Liver (tissue), 9 donors: ENCODE results near the gene CDK5RAP2. TPM values are rescaled to one million over a fixed set of nuclear protein-coding genes. Genes with fewer than 3 reads are reported as not detected.

Experiments
- DNase-seq: peaks from one replicate; pipeline ENCODE4 v3.0.0-alpha.2; 2017; ENCODE audit warnings: low spot score
- H3K27ac ChIP-seq, 2 donors: one replicate each; pipeline ENCODE4 v1.7.0; 2013; ENCODE audit warnings: inconsistent platforms in 2 of 2, low read length in 2 of 2, control low read depth in 1 of 2, low read depth in 1 of 2, mild to moderate bottlenecking in 1 of 2
- H3K27me3 ChIP-seq, 4 donors: one replicate each; pipeline versions ENCODE4 v1.6.1 to v1.7.0; 2013; ENCODE audit warnings: low read length in 3 of 4, inconsistent platforms in 1 of 4, mild to moderate bottlenecking in 1 of 4, moderate library complexity in 1 of 4; ENCODE audit not compliant: control insufficient read depth in 4 of 4, insufficient read depth in 4 of 4
- H3K36me3 ChIP-seq, 4 donors: one replicate each; pipeline versions ENCODE4 v1.6.1 to v1.7.0; 2013; ENCODE audit warnings: low read length in 3 of 4, mild to moderate bottlenecking in 3 of 4, low read depth in 1 of 4, moderate library complexity in 1 of 4; ENCODE audit not compliant: control insufficient read depth in 4 of 4, insufficient read depth in 3 of 4
- H3K4me1 ChIP-seq, 4 donors: one replicate each; pipeline versions ENCODE4 v1.6.1 to v1.7.0; 2013; ENCODE audit warnings: low read length in 3 of 4, mild to moderate bottlenecking in 3 of 4, moderate library complexity in 1 of 4; ENCODE audit not compliant: control insufficient read depth in 4 of 4, insufficient read depth in 4 of 4
- H3K4me3 ChIP-seq, 3 donors: one replicate each; pipeline versions ENCODE4 v1.6.1 to v1.7.0; 2013; ENCODE audit warnings: low read length in 3 of 3, control low read depth in 1 of 3, low read depth in 1 of 3, mild to moderate bottlenecking in 1 of 3
- H3K9ac ChIP-seq, 2 donors: one replicate each; pipeline ENCODE4 v1.7.0; 2013; ENCODE audit warnings: low read length in 2 of 2, mild to moderate bottlenecking in 2 of 2, moderate library complexity in 2 of 2, control low read depth in 1 of 2, low read depth in 1 of 2
- H3K9me3 ChIP-seq, 4 donors: one replicate each; pipeline versions ENCODE4 v1.6.1 to v1.7.0; 2013; ENCODE audit warnings: low read length in 3 of 4; ENCODE audit not compliant: control insufficient read depth in 4 of 4
- CTCF ChIP-seq: fragments of 150-350 bp; IDR thresholded peaks from 2 replicates; pipeline ENCODE4 v1.5.1; 2017; ENCODE audit warnings: improper control_type of control experiment, low read depth, low read length; ENCODE audit not compliant: missing input control
- EGR1 ChIP-seq, 2 donors: IDR thresholded peaks; 2 replicates each; pipeline ENCODE4 v1.6.1; 2016 to 2018; ENCODE audit warnings: antibody characterized with exemption in 2 of 2, low read depth in 2 of 2
- FOXA2 ChIP-seq: IDR thresholded peaks from 2 replicates; pipeline ENCODE4 v1.6.1; 2016; ENCODE audit warnings: antibody characterized with exemption
- GABPA ChIP-seq, 2 donors: IDR thresholded peaks in 1 of 2; conservative IDR thresholded peaks in 1 of 2; 2 replicates each; pipeline ENCODE4 v1.6.1; 2016; ENCODE audit warnings: antibody characterized with exemption in 2 of 2, mild to moderate bottlenecking in 1 of 2, moderate library complexity in 1 of 2
- HNF4A ChIP-seq, 2 donors: conservative IDR thresholded peaks; 2 replicates each; pipeline ENCODE4 v1.6.1; 2016; ENCODE audit warnings: antibody characterized with exemption in 2 of 2, mild to moderate bottlenecking in 2 of 2
- HNF4G ChIP-seq: IDR thresholded peaks from 2 replicates; pipeline ENCODE4 v1.6.1; 2016; ENCODE audit warnings: antibody characterized with exemption
- JUND ChIP-seq, 2 donors: IDR thresholded peaks; 2 replicates each; pipeline ENCODE4 v1.6.1; 2016; ENCODE audit warnings: antibody characterized with exemption in 2 of 2
- MAX ChIP-seq: IDR thresholded peaks from 2 replicates; pipeline ENCODE4 v1.6.1; 2016; ENCODE audit warnings: antibody characterized with exemption
- NR2F2 ChIP-seq: IDR thresholded peaks from 2 replicates; pipeline ENCODE4 v1.6.1; 2016; ENCODE audit warnings: antibody characterized with exemption
- SP1 ChIP-seq: IDR thresholded peaks from 2 replicates; pipeline ENCODE4 v1.6.1; 2018; ENCODE audit warnings: antibody characterized with exemption, mild to moderate bottlenecking
- YY1 ChIP-seq: IDR thresholded peaks from 2 replicates; pipeline ENCODE4 v1.6.1; 2016; ENCODE audit warnings: antibody characterized with exemption, mild to moderate bottlenecking
- ZBTB33 ChIP-seq: IDR thresholded peaks from 2 replicates; pipeline ENCODE4 v1.6.1; 2016; ENCODE audit warnings: antibody characterized with exemption
- WGBS: extraction: QIAGEN DNeasy Blood & Tissue Kit; methylation state at CpG from one replicate; pipeline ENCODE4 v1.1.7; 2013; 5-methylcytosine and 5-hydroxymethylcytosine counted together
- polyA plus RNA-seq, 2 donors: library from polyadenylated mRNA; stranded (reverse) in 1 of 2; unstranded in 1 of 2; fragments of 200-250 nt in 1 of 2; fragments of >200 nt in 1 of 2; fragmentation: Nextera tagmentation in 1 of 2; extraction: Ambion mirVana in 1 of 2; gene quantifications; one replicate each; pipeline versions ENCODE4 v1.2.1 to v1.2.3, GENCODE V29; 2013 to 2015
- total RNA-seq, 2 donors: library from RNA; depleted of rRNA; stranded (reverse); fragments of >200 nt; gene quantifications; one replicate each; pipeline ENCODE4 v1.2.3, GENCODE V29; 2014
- TF ChIP-seq, protein P1 (sequence below): IDR thresholded peaks from 2 replicates; pipeline ENCODE4 v1.6.1; 2016; ENCODE audit warnings: antibody characterized with exemption
- TF ChIP-seq, protein P2 (sequence below): IDR thresholded peaks from 2 replicates; pipeline ENCODE4 v1.6.1; 2016; ENCODE audit warnings: antibody characterized with exemption, mild to moderate bottlenecking
- donor health status: healthy.
- donor health status: healthy.
- donor health status: healthy.
- donor health status: healthy.
- donor health status: healthy.

CDK5RAP2 gene
- total and polyA plus RNA-seq, 4 donors: 11.7 to 38.9 (median 21.7) TPM

GRCh38 chr9:120564589-120564988, 15.4 kb downstream of the CDK5RAP2 start (continued):
- TF ChIP-seq CTCF: no peak
- no peak for TF ChIP-seq MAX

- H3K4me3 ChIP-seq: no peak overlapping the region
- H3K9ac ChIP-seq: no peak overlapping the region
- H3K9me3 ChIP-seq: no peaks in the 10 kb centered on the region
- WGBS: 72% methylated on average over 8 of the region's 8 CpGs
- H3K27me3 ChIP-seq: no peaks in the 10 kb centered on the region
- DNase-seq: peak; percentile 68
- H3K4me1 ChIP-seq: peaks cover 0 to 12% (median 3%) of the 10 kb centered on the region in 4 donors
- no peak overlapping the region for H3K27ac ChIP-seq
- TF ChIP-seq, protein P1, sequence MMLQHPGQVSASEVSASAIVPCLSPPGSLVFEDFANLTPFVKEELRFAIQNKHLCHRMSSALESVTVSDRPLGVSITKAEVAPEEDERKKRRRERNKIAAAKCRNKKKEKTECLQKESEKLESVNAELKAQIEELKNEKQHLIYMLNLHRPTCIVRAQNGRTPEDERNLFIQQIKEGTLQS: no peak
- no peak for TF ChIP-seq FOXA2
- TF ChIP-seq GABPA (IDR thresholded peaks at IDR 0.05 in 1 of 2, conservative IDR thresholded peaks at IDR 0.05 in 1 of 2): no peak
- TF ChIP-seq NR2F2: no peak
- TF ChIP-seq MAX: no peak
- no peak for TF ChIP-seq EGR1 (IDR thresholded peaks at IDR 0.05; ENCODE audit: low read depth in 2 of 2)
- no peak for TF ChIP-seq HNF4A (conservative IDR thresholded peaks at IDR 0.05)
- TF ChIP-seq, protein P2, sequence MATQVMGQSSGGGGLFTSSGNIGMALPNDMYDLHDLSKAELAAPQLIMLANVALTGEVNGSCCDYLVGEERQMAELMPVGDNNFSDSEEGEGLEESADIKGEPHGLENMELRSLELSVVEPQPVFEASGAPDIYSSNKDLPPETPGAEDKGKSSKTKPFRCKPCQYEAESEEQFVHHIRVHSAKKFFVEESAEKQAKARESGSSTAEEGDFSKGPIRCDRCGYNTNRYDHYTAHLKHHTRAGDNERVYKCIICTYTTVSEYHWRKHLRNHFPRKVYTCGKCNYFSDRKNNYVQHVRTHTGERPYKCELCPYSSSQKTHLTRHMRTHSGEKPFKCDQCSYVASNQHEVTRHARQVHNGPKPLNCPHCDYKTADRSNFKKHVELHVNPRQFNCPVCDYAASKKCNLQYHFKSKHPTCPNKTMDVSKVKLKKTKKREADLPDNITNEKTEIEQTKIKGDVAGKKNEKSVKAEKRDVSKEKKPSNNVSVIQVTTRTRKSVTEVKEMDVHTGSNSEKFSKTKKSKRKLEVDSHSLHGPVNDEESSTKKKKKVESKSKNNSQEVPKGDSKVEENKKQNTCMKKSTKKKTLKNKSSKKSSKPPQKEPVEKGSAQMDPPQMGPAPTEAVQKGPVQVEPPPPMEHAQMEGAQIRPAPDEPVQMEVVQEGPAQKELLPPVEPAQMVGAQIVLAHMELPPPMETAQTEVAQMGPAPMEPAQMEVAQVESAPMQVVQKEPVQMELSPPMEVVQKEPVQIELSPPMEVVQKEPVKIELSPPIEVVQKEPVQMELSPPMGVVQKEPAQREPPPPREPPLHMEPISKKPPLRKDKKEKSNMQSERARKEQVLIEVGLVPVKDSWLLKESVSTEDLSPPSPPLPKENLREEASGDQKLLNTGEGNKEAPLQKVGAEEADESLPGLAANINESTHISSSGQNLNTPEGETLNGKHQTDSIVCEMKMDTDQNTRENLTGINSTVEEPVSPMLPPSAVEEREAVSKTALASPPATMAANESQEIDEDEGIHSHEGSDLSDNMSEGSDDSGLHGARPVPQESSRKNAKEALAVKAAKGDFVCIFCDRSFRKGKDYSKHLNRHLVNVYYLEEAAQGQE: no peak
- TF ChIP-seq YY1: no peak
- peaks cover 2 to 16% (median 12%) of the 10 kb centered on the region in 4 donors for H3K36me3 ChIP-seq
Measured at GRCh38 chr9:120562861-120563443, 17.0 kb downstream of the CDK5RAP2 start.

- 97% methylated on average over 1 of the region's 1 CpG for WGBS
- DNase-seq: no peak
- Histone ChIP-seq H3K27me3 (no peaks in the 10 kb centered on the region), H3K9me3 (no peaks in the 10 kb centered on the region), H3K27ac (no peak overlapping the region), H3K4me1 (peaks cover 2 to 19% (median 4%) of the 10 kb centered on the region in 4 donors), H3K4me3 (no peak overlapping the region), H3K36me3 (peaks cover 0 to 12% (median 5%) of the 10 kb centered on the region in 4 donors), H3K9ac (no peak overlapping the region)
- TF ChIP-seq HNF4G: no peak
- TF ChIP-seq JUND (IDR thresholded peaks at IDR 0.05): no peak
- TF ChIP-seq FOXA2: no peak
- TF ChIP-seq ZBTB33: no peak
- TF ChIP-seq MAX: no peak
- TF ChIP-seq CTCF: no peak
- TF ChIP-seq, protein P2: no peak
- TF ChIP-seq SP1: no peak
Measured at GRCh38 chr9:120561709-120562108, 18.3 kb downstream of the CDK5RAP2 start.
